ENCODE results near the gene IGFBP6.

DNA sequence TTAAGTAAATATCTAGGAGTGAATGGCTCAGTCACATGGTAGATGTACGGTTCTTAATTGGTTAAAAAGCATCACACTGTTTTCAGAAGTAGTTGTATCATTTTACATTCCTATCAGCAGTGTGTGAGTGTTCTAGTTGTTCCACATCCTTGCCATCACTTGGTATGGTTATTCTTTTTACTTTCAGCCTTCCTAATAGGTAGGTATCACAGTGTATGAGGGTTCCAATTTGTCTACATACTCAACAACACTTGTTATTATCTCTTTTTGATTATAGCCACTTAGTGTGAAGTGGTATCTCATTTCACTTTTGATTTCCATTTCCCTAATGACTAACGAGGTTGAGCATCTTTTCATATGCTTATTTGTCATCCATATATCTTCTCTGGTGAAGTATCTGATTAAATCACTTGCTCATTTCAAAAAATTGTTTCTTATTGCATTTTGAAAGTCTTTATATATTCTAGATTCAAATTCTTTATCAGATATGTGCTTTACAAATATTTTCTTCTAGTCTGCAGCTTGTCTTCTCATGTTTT lies 14.8 kb upstream of the IGFBP6 start:
- TF ChIP-seq CTCF (IDR thresholded peaks at IDR 0.05; ENCODE audit: low read depth, low read length, poor library complexity, severe bottlenecking) (no peak), EZH2phosphoT487 (IDR thresholded peaks at IDR 0.05; ENCODE audit: borderline replicate concordance, low read length) (no peak)
